HG03064 (cell line): ENCODE data around the gene PREP.

Experiments
- ATAC-seq: cut with Tn5 transposase; IDR thresholded peaks from one replicate; pipeline ENCODE4 v1.9.1; 2021; ENCODE audit warnings: low read depth; ENCODE audit not compliant: unreplicated experiment

Gene PREP

DNA sequence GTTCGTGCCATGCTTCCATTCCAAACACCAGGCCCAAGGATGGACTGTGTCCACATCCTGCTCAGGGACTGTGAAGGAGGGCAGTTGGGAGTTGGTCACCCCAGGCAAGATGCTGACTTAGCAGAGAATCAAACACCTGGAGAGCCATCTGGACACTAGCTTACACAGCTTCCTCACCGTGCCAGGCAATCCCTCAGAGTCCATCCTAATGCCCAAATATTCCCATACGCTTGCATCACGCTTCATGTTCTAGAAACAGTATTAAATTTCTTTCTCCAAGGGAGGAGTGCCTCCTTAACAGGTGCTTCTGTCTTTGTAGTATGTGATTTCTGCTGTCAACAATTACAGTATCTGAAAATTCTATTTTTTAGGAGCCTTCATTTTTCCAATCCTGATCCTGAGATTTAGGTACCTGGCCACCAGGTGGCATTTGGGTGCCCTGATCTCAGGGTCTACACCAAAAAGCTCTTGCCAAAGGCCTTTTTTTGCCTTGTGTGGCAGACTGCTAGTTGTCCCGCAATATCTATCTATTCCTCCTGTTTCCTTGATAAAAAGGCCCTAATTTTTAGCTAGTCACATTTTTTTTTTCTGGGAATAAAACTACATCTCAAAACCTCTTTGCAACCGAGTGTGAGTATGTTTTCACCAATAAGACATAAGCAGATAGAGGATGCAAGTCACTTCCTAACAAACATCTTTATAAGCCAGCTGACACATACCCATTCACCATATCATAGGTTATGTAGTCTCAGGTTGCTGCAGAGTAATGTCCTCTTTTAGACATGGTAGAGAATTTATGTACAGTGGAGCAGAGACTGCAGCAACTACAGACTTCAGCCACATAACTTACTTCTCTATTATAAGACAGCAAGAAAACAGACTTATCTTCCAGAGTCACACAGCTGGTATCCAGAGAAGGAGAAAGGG lies 85.0 kb downstream of the PREP start:
- no peak for ATAC-seq

DNA sequence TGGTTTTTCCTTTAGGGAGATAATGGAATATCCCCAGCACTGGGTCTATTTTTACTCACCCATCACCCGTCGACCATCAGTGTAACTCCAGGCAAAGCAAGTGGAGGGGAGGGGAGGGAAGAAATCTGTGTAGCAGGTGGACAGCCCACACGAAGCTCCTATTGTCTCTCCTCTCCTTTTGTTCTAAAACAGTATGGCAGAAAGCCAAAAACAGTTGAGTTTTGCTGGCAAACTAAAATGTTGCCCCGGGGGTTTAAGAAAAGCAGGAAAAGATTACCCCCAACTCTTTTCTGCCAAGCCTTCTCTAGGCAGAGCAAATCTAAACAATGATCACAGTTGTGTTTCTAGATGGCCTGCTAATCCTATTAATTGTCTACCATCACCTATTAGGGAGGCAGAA lies 89.7 kb downstream of the PREP start:
- ATAC-seq, result no peak

DNA sequence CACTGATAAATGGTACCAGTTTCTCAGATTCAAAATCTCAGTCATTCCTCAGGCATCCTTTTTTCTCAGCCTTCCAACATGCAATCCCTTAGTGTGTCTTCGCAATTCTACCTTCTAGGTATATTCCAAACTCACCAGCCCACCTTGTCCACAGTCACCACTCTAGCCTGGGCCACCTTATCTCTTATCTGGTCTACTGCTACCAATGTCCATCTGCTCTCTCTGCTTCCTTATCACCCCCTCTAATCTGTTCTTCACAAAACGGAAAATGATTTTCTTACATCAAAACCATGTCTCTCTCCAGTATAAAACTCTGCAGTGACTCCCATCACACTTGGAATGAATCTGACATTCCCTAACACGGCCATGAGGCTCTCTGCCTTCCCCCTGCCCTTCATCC lies 91.9 kb downstream of the PREP start:
- no peak for ATAC-seq

DNA sequence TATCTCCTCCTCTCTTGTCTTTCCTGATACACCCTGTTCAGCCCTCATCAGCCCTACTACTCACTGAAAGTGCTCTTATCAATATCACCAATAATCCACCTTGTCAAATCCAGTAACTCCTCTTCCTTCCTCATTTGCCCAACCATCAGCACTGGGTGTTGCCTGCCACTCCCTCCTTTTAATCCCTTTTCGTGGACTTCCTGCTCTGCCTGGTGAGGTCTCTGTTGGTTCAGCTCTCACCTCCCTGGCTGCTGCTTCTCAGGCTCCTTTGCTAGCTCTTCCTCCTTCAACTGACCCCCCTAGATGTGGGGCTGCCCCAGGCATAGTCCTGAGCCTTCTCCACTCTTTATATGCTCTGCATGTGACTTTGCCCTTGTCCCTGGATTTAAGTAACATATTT lies 92.5 kb downstream of the PREP start:
- ATAC-seq, result no peak

DNA sequence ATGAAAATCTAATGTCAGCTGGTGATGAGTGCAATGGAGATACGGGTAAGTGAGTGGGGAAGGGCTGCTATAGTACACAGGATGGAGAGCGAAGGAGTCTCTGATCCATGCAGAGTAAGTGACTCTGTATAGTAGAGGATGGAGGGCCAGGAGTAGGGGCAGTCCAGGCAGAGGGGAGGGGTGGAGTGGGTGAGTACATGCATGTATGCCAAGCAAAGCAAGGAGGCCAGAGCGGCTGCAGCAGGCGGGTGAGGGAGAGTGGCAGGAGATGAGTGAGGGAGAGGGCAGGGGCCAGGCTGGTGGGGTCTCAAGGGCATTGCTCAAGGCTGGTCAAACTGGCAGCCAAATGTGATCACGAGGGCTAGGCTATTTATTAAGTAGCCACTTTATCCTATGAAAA lies 94.0 kb downstream of the PREP start:
- ATAC-seq, result no peak

DNA sequence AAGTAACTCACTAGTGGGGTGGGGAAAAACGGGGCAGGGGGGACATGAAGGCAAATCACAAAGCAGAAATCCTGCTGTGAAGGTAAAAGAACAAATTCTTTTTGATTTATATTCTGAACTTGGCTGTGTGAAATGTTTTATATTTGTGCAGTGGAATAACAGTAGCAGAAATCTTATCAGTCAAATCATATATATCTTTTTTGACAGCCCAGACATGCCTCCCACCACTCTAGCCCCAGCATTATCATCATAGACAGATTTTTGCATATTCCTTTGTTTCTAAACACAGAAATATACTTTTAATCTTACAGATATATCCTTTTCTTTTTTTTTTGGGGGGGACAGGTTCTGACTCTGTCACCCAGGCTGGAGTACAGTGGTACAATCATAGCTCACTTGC lies 97.4 kb downstream of the PREP start:
- no peak for ATAC-seq

DNA sequence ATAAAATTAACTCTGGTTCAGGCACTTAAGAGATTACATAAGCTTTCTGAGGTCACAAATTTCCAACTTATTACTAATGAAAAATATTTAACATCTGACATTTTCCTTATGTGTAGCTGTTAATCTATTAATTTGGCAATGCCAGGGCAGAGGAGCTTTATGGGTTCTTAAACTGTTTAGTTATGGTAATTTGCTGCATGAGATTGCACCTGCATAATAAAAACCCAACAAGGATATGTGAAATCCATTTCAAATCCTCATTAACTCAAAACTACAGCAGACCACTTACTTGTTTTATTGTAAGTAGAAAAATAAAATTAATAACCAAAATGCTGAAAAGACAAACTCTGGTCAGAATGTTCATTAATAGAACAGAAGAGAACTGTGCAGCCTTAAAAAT lies 98.1 kb downstream of the PREP start:
- no peak for ATAC-seq

DNA sequence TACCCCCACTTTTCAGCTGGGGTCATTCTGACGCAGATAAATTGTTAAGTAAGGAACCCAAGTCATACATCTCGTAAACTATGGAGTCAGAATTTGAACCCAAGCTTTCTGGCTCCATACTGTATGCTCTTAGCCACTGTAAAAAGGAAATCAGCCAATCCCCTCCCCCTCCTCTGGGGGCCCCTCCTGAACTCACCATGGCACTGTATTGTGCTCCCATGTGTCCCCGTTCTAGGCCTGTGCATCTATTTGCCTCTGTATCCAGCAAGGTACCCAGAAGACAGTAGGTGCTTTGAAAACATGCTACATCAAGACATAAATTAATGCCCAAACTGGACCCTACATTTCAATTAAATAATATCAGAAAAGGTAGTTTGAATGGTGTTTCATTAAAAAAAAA lies 98.5 kb downstream of the PREP start:
- ATAC-seq, result no peak

DNA sequence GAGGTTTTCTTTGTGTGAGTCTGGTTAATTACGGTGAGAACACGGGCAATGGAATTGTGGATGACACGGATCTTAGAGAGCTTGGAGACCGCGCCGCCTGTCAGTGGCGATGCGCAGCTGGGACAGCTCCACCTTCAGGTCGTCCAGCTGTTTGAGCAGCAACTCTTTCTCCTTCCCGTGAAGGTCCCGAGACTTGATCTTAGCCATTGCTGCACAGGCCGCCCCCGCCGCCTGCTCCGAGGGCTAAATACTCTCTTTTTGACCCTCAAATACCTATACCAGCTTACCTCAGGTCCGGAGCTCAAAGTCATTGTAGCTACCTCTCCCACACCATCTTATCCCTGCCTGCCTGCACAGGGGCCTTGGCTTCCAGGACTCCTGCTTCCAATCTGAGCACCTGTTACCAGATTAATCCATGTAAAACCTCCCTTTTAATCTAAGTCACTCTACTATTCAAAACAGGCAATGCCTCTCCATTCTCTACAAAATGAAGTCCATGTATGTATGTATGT lies 100.2 kb downstream of the PREP start:
- ATAC-seq, result no peak

DNA sequence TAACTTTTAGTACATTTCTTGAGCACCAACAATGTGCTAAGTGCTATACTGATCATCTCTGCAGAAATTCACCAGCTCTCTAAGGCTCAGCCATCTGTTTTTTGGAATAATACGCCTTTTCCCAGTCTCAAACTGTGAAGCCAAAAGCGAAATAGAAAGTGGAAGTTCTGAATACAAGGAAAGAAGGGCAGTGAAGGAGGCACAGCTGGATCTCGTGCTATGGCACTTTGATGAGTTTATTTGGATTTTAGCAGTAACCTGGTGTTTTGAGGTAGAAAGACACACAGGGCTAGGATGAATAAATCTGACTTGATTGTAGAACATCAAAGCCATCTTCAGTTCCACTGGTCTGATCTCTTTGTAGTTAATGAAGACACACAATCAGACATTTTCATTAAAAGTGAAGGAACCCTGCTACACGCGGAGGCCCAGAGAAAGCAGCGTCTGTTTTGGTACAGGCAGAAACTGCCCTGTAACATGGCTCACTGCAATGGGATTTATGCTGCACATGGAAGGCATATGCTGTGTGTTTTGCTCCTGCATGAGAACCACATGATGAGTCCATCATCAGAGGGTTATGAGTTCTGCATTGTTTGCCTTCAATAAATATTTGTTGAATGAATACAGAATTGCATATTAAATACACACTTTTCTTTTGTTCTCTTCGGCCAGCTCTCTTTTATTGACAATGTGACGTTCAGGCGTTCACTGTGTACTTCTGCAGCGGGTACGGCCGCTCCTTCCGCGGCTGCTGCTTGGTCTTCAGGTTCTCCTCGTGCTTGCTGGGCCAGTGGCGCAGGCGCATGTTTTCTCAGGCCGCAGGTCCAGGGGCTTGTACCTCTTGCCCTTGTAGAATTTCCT lies 100.9 kb downstream of the PREP start:
- no peak for ATAC-seq

DNA sequence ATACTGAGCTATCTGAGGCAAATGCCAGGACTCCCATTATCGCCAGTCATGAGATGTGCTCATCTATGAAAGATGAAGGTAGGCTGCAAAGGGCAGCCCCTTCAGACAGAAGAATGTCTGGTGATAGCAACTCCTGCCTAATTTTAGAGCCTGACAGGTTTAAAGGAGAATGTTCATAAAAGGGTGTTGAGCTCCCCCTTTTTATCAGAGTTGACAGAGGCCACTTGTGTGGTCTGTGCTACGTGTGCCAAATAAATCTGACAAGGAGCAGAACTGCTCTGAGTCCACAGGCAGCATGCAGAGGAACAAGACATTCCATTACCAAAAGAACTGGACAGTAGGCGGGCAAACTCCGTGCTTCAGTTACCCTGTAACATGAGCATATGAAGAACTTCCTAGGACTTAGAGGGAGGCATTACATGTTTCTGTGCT lies 101.8 kb downstream of the PREP start:
- ATAC-seq, result no peak

DNA sequence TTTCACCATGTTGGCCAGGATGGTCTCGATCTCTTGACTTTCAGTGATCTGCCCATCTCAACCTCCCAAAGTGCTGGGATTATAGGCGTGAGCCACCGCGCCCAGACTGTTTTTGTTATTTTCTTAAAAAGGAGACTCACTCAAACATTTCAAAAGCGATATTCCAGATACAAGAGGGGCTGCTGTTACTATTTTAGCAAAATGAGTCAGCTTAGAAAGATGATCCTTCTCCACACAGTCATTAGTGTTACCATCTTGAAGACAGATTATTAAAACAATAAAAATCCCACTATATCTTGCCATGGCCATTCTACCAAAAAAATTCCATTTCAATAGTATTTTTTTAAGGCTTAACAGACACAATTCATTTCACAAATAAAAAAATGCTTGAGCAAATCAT lies 102.8 kb downstream of the PREP start:
- no peak for ATAC-seq

DNA sequence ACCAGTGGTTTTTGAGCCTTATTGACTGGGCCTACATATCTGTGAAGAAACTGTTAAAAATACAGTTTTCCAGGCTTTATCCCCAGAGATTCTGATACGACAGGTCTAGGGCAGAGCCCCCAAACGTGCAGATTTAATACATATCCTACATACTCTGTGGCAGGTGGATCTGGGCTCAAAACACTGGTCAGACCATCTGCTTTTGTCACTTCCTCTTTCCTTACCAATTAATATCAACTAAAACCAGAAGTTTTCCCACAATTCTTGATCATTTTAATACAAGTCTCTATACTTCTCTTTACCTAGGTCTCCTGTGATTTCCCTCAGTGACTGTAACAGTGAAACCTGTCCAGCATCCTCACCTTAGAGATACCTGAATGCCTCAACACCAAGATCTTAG lies 108.8 kb downstream of the PREP start:
- no peak for ATAC-seq

DNA sequence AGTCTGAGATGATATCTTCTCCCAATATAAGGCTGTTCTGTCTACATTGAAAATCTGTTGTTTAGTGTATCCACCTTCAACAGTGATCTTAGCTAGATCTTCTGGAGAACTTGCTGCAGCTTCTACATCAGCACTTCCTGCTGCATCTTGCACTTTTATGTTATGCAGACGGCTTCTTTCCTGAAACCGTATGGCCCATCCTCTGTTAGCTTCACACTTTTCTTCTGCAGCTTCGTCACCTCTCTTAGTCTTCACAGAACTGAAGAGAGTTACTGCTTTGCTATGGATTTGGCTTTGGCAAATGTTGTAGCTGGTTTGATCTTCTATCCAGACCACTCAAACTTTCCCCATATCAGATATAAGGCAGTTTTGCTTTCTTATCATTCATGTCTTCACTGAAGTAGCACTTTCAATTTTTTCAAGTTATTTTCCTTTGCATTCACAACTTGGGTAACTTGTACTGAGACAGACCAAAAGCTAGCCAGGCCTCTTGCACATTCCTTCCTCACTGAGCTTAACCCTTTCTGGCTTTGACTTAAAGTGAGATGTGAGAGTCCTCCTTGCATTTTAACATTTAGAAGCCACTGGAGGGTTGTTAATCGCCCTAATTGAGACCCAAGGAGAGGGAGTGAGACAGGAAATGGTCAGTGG lies 110.1 kb downstream of the PREP start:
- no peak for ATAC-seq

DNA sequence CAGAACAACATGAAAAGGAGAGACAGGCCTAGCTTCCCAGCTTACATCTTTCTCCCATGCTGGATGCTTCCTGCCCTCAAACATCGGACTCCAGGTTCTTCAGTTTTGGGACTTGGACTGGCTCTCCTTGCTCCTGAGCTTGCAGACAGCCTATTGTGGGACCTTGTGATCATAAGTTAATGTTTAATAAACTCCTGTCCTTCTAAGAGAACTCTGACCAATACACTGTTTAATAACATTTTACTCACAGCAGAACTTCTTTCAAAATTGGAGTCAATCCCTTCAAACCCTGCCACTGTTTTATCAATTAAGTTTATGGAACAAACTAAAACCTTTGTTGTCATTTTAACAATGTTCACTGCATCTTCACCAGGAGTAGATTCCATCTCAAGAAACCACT lies 111.4 kb downstream of the PREP start:
- ATAC-seq, result no peak

DNA sequence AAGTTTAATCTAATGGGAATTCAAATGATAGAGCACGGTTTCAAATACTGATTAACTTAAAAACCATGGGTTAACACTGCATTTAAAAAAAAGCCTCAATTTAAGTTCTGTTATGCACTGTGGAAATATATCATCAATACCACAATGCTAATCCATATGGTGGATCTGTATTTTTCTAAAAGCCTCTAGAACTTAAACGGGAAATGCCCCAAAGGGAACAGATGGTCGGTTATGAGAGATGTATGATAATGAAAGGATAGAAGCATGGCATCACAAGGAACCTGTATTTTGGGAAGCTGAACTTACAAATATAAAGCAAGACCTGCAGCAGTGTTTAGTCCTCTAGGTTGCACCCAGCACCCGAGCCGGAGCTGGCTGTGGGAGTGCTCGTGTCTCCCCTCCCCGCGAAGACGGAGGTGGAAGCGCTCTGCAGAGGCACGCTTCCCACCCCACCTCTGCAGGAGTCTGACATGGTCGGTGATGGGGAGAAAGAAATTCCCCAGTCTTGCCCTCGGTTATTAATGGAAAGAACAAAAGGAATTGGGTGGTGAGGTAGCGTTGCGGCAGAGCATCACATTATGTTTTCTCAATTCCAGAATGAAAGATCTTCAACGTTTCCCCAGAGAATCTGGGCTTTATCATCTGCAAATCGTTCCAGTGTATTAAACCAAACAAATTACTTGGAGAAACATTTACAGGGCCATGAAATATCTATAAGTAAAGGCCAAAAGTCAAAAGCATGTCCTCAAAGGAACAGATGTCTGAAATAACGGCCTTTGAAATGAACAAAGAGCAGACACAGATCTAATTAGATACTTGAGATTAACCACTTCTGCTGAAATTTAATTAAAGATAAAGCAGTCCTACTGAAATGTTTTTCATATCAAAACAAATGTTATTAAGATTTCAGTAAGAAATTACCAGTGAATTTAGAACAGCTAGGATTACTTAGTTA lies 120.0 kb downstream of the PREP start:
- no peak for ATAC-seq

DNA sequence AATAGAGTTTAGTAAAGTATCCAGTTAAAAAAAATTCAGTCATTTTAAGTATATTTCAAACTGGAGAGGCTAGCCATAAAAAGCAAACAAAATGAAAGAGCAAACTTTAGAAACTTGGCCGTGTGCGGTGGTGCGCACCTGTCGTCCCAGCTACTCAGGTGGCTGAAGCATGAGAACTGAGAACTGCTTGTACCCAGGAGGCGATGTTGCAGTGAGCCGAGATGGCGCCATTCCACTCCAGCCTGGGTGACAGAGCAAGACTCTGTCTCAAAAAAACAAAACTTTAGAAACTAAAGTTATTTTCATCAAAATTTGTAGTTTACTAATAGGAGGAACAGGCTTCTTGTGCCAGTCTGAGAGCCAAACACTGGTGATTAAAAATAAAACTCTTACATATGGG lies 122.8 kb downstream of the PREP start:
- no peak for ATAC-seq

DNA sequence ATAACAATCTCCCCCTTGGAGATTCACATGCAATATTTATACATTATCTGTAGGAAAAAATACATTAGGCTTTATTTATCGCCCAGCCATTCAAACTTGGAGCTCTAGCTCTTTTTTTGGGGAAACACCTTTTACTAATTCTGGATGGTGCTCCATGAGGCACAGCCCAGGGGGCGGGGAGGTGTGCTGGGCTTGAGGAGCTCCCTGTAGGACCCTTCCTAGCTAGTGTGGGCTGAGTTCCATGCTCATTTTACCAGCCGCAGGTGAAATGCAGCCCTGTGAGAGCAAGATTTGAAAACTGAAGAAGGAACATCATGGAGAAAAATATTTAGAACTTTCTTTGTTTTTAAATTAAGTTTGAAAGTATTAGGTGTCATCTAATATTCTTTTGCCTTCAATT lies 123.4 kb downstream of the PREP start:
- no peak for ATAC-seq

DNA sequence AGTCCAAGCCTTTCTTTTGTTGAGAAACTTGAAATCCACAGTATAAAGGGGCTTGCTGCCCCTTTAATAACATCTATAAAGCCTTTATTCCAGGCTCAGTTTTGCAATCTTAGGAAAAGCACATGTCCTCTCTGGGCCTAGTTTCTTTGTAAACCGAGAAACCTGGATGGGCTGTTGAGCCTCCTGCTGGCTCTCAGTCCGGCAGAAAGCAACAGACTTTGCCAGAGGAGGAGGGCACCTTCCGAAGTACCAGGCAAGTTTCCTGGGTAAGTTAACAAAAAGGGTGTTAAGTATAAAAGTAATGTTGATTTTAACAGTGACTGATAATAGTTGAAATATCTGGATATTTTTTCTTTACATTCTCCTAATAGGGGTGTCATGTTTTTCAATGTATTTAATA lies 124.1 kb downstream of the PREP start:
- no peak for ATAC-seq

DNA sequence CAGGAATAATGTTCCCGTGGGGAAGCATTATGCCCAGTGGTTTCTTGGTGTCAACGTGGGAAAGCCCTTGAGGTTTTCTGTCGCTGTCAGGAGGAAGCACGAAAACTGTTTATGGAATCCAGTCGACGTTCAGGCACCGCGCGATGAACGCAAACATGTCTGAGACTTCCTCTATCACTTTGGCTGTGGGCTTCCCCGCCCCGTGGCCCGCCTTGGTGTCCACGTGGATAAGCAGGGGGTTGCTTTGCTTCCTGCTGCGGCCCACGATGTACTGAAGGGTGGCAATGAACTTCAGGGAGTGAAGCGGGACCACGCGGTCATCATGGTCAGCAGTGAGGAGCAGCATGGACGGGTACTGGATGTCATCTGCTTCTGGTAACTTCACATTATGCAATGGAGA lies 124.8 kb downstream of the PREP start:
- no peak for ATAC-seq
